WTC11 (cell line): ENCODE data around the gene FUT2. TPM values are rescaled to one million over a fixed set of nuclear protein-coding genes. Genes with fewer than 3 reads are reported as not detected.

Experiments used
- ATAC-seq: fragments of 200-7000 bp; cut with Tn5 transposase; 2 replicates; pipeline ENCODE4 v1.10.0; 2021; ENCODE audit warnings: mild to moderate bottlenecking, moderate library complexity
- CTCF ChIA-PET: fragments of 300-600 bp; sonication (Branson Sonifier 250); formaldehyde crosslinking; loops from one replicate; lab custom pipeline; 2021; ENCODE audit warnings: antibody characterized with exemption; lab: Charles Lee
- POLR2A ChIA-PET: fragments of 350-600 bp; sonication (Branson Sonifier 250); formaldehyde crosslinking; loops from one replicate; lab custom pipeline; 2021; ENCODE audit warnings: antibody characterized with exemption; lab: Charles Lee
- DNase-seq: peaks from one replicate; pipeline ENCODE4 v3.0.0; 2021; ENCODE audit warnings: low spot score
- H3K27ac Mint-ChIP-seq: 2 replicates; pipeline ENCODE4 v1.8.0; 2021; ENCODE audit warnings: mixed read lengths
- H3K27me3 Mint-ChIP-seq: 2 replicates; pipeline ENCODE4 v1.8.0; 2021; ENCODE audit warnings: low read depth, mild to moderate bottlenecking, moderate library complexity, mixed read lengths
- H3K36me3 Mint-ChIP-seq: 2 replicates; pipeline ENCODE4 v1.8.0; 2021; ENCODE audit warnings: mixed read lengths
- H3K4me1 Mint-ChIP-seq: 2 replicates; pipeline ENCODE4 v1.8.0; 2022; ENCODE audit warnings: mixed read lengths
- H3K4me3 Mint-ChIP-seq: 2 replicates; pipeline ENCODE4 v1.8.0; 2021; ENCODE audit warnings: mild to moderate bottlenecking, moderate library complexity, mixed read lengths
- H3K9me3 Mint-ChIP-seq: 2 replicates; pipeline ENCODE4 v1.8.0; 2021; ENCODE audit warnings: mixed read lengths
- ATF6 ChIP-seq: sonication (generic); formaldehyde crosslinking; IDR thresholded peaks from 2 replicates; pipeline ENCODE4 v1.8.1; 2023; ENCODE audit warnings: mild to moderate bottlenecking, missing genetic modification reagents
- ERG ChIP-seq: fragments of 250-450 bp; sonication (Bioruptor Pico); IDR thresholded peaks from 2 replicates; pipeline ENCODE4 v1.8.0; 2021; ENCODE audit warnings: mild to moderate bottlenecking
- ESRRA ChIP-seq: sonication (generic); formaldehyde crosslinking; IDR thresholded peaks from 2 replicates; pipeline ENCODE4 v1.8.1; 2022; ENCODE audit warnings: mild to moderate bottlenecking, missing genetic modification reagents, borderline replicate concordance
- FOXP1 ChIP-seq: sonication (generic); formaldehyde crosslinking; IDR thresholded peaks from 2 replicates; pipeline ENCODE4 v1.8.0; 2022; ENCODE audit warnings: missing genetic modification reagents, mild to moderate bottlenecking, moderate library complexity, borderline replicate concordance
- MAX ChIP-seq: sonication (generic); formaldehyde crosslinking; IDR thresholded peaks from 2 replicates; pipeline ENCODE4 v1.8.0; 2022; ENCODE audit warnings: mild to moderate bottlenecking, missing genetic modification reagents
- NFATC4 ChIP-seq: fragments of 250-450 bp; sonication (Bioruptor Pico); IDR thresholded peaks from 2 replicates; pipeline ENCODE4 v1.9.0; 2021; ENCODE audit warnings: mild to moderate bottlenecking
- NFYB ChIP-seq: sonication (generic); formaldehyde crosslinking; conservative IDR thresholded peaks from 2 replicates; pipeline ENCODE4 v1.8.0; 2022; ENCODE audit warnings: low read depth, missing genetic modification reagents
- PRDM15 ChIP-seq: sonication (generic); formaldehyde crosslinking; IDR thresholded peaks from 2 replicates; pipeline ENCODE4 v1.8.0; 2022; ENCODE audit warnings: missing genetic modification reagents
- PREB ChIP-seq: sonication (generic); formaldehyde crosslinking; IDR thresholded peaks from 2 replicates; pipeline ENCODE4 v1.8.1; 2022; ENCODE audit warnings: mild to moderate bottlenecking, missing genetic modification reagents, moderate library complexity, borderline replicate concordance
- TCF7 ChIP-seq: sonication (generic); formaldehyde crosslinking; IDR thresholded peaks from 2 replicates; pipeline ENCODE4 v1.8.0; 2022; ENCODE audit warnings: mild to moderate bottlenecking, low read depth, missing genetic modification reagents, moderate library complexity
- ZBTB21 ChIP-seq: sonication (generic); formaldehyde crosslinking; IDR thresholded peaks from 2 replicates; pipeline ENCODE4 v1.8.1; 2023; ENCODE audit warnings: mild to moderate bottlenecking, missing genetic modification reagents, borderline replicate concordance
- ZNF532 ChIP-seq: fragments of 250-450 bp; sonication (Bioruptor Pico); IDR thresholded peaks from 2 replicates; pipeline ENCODE4 v1.9.0; 2021; ENCODE audit warnings: mild to moderate bottlenecking, borderline replicate concordance
- total RNA-seq: library from RNA; stranded (reverse); gene quantifications from 3 replicates; pipeline ENCODE4 v1.2.3, GENCODE V29; 2021

FUT2 gene
- total RNA-seq, 1 experiment from 2014 or later, result 5.9 TPM

- H3K9me3 Mint-ChIP-seq, result peaks cover 6% of the 10 kb centered on the region
- H3K27me3 Mint-ChIP-seq, result peaks cover 23% of the 10 kb centered on the region
- DNase-seq (peak; percentile 88), ATAC-seq (peak; percentile 82)
- peaks cover 6% of the 10 kb centered on the region for H3K36me3 Mint-ChIP-seq
- peaks cover 8% of the 10 kb centered on the region for H3K4me1 Mint-ChIP-seq
- CTCF ChIA-PET, result interaction anchor here (0.5 to 0.8 kb wide), 2 partner anchors 13 to 15 kb away, joined by 3 read pairs; no protein-coding TSS in a partner anchor
- no peak overlapping the region for H3K27ac Mint-ChIP-seq
- POLR2A ChIA-PET, result no interaction called here
- TF ChIP-seq PRDM15 (CRISPR knock-in tag) (peak; percentile 38; the same call in 1 of the 2 replicates), ESRRA (CRISPR knock-in tag) (no peak), ZNF532 (CRISPR knock-in tag) (no peak), NFYB (CRISPR knock-in tag) (peak; percentile 80), PREB (CRISPR knock-in tag) (no peak), TCF7 (CRISPR knock-in tag) (0 out of 2 replicates have a peak, but pooled peaks have one; percentile 46), ERG (CRISPR knock-in tag) (no peak), NFATC4 (CRISPR knock-in tag) (no peak), FOXP1 (CRISPR knock-in tag) (peak; percentile 68; the same call in 1 of the 2 replicates), MAX (CRISPR knock-in tag) (peak; percentile 81), ZBTB21 (no peak)
- TF ChIP-seq, all 79 proteins: peak for 5
- H3K4me3 Mint-ChIP-seq, result no peak overlapping the region
These were observed 34.7 kb upstream of the FUT2 start for GRCh38 chr19:48660852-48661710.

GRCh38 chr19:48661711-48662090, 34.1 kb upstream of the FUT2 start:
- ChIA-PET POLR2A (no interaction called here), CTCF (no interaction called here)
- no peak overlapping the region for H3K27ac Mint-ChIP-seq

More at GRCh38 chr19:48661711-48662090, 34.1 kb upstream of the FUT2 start:
- Mint-ChIP-seq H3K9me3 (peaks cover 6% of the 10 kb centered on the region), H3K4me3 (no peak overlapping the region), H3K36me3 (peaks cover 6% of the 10 kb centered on the region), H3K27me3 (peaks cover 23% of the 10 kb centered on the region), H3K4me1 (peaks cover 6% of the 10 kb centered on the region)
- DNase-seq (no peak), ATAC-seq (no peak)
- no peak for TF ChIP-seq ERG (CRISPR knock-in tag)
- no peak for TF ChIP-seq ATF6 (CRISPR knock-in tag)
- no peak for TF ChIP-seq NFATC4 (CRISPR knock-in tag)
